Measurements from ENCODE around the gene LGR4. TPM values are rescaled to one million over a fixed set of nuclear protein-coding genes. Genes with fewer than 3 reads are reported as not detected.
"Not testable (repeated sequence)": the region's sequence is repeated elsewhere in the genome, so short reads cannot be mapped to it uniquely, and the experiment has no call there.

LGR4 gene
- total RNA-seq, result 49.2 TPM

GRCh38 chr11:27472398-27473016, at the start of gene LGR4:
Gene LGR4 (minus strand): TSS chr11:27472790. CDS start chr11:27472302, 488 bp downstream.
- DNase-seq (ENCODE audit: low spot score), result peak; percentile 96

- DNase-seq (ENCODE audit: low spot score), result no peak
Observed at GRCh38 chr11:27520226-27520625, 47.6 kb upstream of the LGR4 start.

GRCh38 chr11:27518518-27518917, 45.9 kb upstream of the LGR4 start:
- no peak for DNase-seq (ENCODE audit: low spot score)

- not testable (repeated sequence) for DNase-seq (ENCODE audit: low spot score)
Observed at GRCh38 chr11:27517490-27517889, 44.9 kb upstream of the LGR4 start.

- DNase-seq (ENCODE audit: low spot score), result no peak
Observed at GRCh38 chr11:27514558-27514957, 42.0 kb upstream of the LGR4 start.

- DNase-seq (ENCODE audit: low spot score), result no peak
Observed at GRCh38 chr11:27514076-27514475, 41.5 kb upstream of the LGR4 start.

- no peak for DNase-seq (ENCODE audit: low spot score)
Observed at GRCh38 chr11:27513389-27513788, 40.8 kb upstream of the LGR4 start.

GRCh38 chr11:27512238-27512637, 39.6 kb upstream of the LGR4 start:
- DNase-seq (ENCODE audit: low spot score), result no peak

- no peak for DNase-seq (ENCODE audit: low spot score)
Observed at GRCh38 chr11:27509908-27510307, 37.3 kb upstream of the LGR4 start.

GRCh38 chr11:27507557-27508322, 35.1 kb upstream of the LGR4 start:
- no peak for DNase-seq (ENCODE audit: low spot score)

- DNase-seq (ENCODE audit: low spot score), result peak; percentile 98
Observed at GRCh38 chr11:27506200-27507182, 33.9 kb upstream of the LGR4 start, which contains the start of gene LIN7C. Gene LIN7C (minus strand): TSS chr11:27506769. CDS start chr11:27506752, 17 bp downstream.

- no peak for DNase-seq (ENCODE audit: low spot score)
Observed at GRCh38 chr11:27505781-27506180, 33.2 kb upstream of the LGR4 start.

- DNase-seq (ENCODE audit: low spot score), result no peak
Observed at GRCh38 chr11:27504205-27504604, 31.6 kb upstream of the LGR4 start.

GRCh38 chr11:27501100-27501499, 28.5 kb upstream of the LGR4 start:
- no peak for DNase-seq (ENCODE audit: low spot score)

- no peak for DNase-seq (ENCODE audit: low spot score)
Observed at GRCh38 chr11:27497911-27498310, 25.3 kb upstream of the LGR4 start.

GRCh38 chr11:27497284-27497866, 24.8 kb upstream of the LGR4 start:
- no peak for DNase-seq (ENCODE audit: low spot score)

GRCh38 chr11:27496461-27496860, 23.9 kb upstream of the LGR4 start:
- no peak for DNase-seq (ENCODE audit: low spot score)

GRCh38 chr11:27495710-27496300, 23.2 kb upstream of the LGR4 start:
- DNase-seq (ENCODE audit: low spot score), result no peak

GRCh38 chr11:27489092-27489491, 16.5 kb upstream of the LGR4 start:
- DNase-seq (ENCODE audit: low spot score), result no peak

- no peak for DNase-seq (ENCODE audit: low spot score)
Observed at GRCh38 chr11:27487706-27488105, 15.1 kb upstream of the LGR4 start.

All from ureter (tissue), 1 donor.